Fibroblast of lung (primary cell): ENCODE measurements around the gene PIM1. TPM values are rescaled to one million over a fixed set of nuclear protein-coding genes. Genes with fewer than 3 reads are reported as not detected.

Experiments
- DNase-seq, 2 donors: peaks; one replicate each; pipeline versions ENCODE4 v3.0.0 to v3.0.0-alpha.2; 2010; ENCODE audit warnings: low read depth in 2 of 2
- H2AFZ ChIP-seq: 2 replicates; pipeline ENCODE4 v1.5.1; 2012; ENCODE audit warnings: low read length, control low read depth, inconsistent platforms
- H3K27ac ChIP-seq: 2 replicates; pipeline ENCODE4 v1.5.1; 2011; ENCODE audit warnings: low read length, control low read depth; ENCODE audit not compliant: insufficient read depth
- H3K27me3 ChIP-seq: 2 replicates; pipeline ENCODE4 v1.5.1; 2011; ENCODE audit warnings: mild to moderate bottlenecking, low read length; ENCODE audit not compliant: control insufficient read depth, insufficient read depth
- H3K36me3 ChIP-seq: 2 replicates; pipeline ENCODE4 v1.5.1; 2011; ENCODE audit warnings: low read length; ENCODE audit not compliant: control insufficient read depth, insufficient read depth
- H3K4me1 ChIP-seq: 2 replicates; pipeline ENCODE4 v1.5.1; 2011; ENCODE audit warnings: low read length; ENCODE audit not compliant: control insufficient read depth, insufficient read depth; ENCODE audit errors: extremely low read depth
- H3K4me2 ChIP-seq: 2 replicates; pipeline ENCODE4 v1.5.1; 2011; ENCODE audit warnings: low read length, control low read depth; ENCODE audit not compliant: insufficient read depth; ENCODE audit errors: extremely low read depth
- H3K4me3 ChIP-seq, 4 experiments: fragments of 200-600 bp in 1 of 4; sonication (generic) in 1 of 4; replicated peaks in 1 of 4; 2 replicates each; pipeline ENCODE4 v1.5.1; 2011 to 2016; ENCODE audit warnings: low read length in 4 of 4, low read depth in 3 of 4, mild to moderate bottlenecking in 3 of 4, control low read depth in 2 of 4, inconsistent platforms in 1 of 4, mixed read lengths in 1 of 4; ENCODE audit not compliant: insufficient read depth in 1 of 4; ENCODE audit errors: control extremely low read depth in 1 of 4
- H3K79me2 ChIP-seq: 2 replicates; pipeline ENCODE4 v1.5.1; 2012; ENCODE audit warnings: mild to moderate bottlenecking, low read length, inconsistent platforms; ENCODE audit not compliant: control insufficient read depth, insufficient read depth
- H3K9ac ChIP-seq: 2 replicates; pipeline ENCODE4 v1.5.1; 2011; ENCODE audit warnings: mild to moderate bottlenecking, low read length, control low read depth; ENCODE audit not compliant: insufficient read depth
- H3K9me3 ChIP-seq: 2 replicates; pipeline ENCODE4 v1.5.1; 2012; ENCODE audit warnings: low read depth, low read length; ENCODE audit not compliant: control insufficient read depth, insufficient read depth
- H4K20me1 ChIP-seq: 2 replicates; pipeline ENCODE4 v1.5.1; 2011; ENCODE audit warnings: low read length; ENCODE audit not compliant: control insufficient read depth, insufficient read depth; ENCODE audit errors: extremely low read depth
- EZH2 ChIP-seq: IDR thresholded peaks from 2 replicates; pipeline ENCODE4 v1.5.1; 2012; ENCODE audit warnings: low read length, control low read depth, mild to moderate bottlenecking; ENCODE audit errors: missing control alignments
- polyA plus RNA-seq, 2 donors: library from polyadenylated mRNA; depleted of rRNA in 1 of 2; stranded (reverse) in 1 of 2; unstranded in 1 of 2; fragments of >200 nt; gene quantifications; 2 replicates each; pipeline ENCODE4 v1.2.1, GENCODE V29; 2011 to 2012; ENCODE audit warnings: missing spikeins in 1 of 2
- total RNA-seq: library from RNA; depleted of rRNA; stranded (reverse); fragments of >200 nt; gene quantifications from 2 replicates; pipeline ENCODE4 v1.2.1, GENCODE V29; 2014
- TF ChIP-seq, protein P1 (sequence below), 2 donors: IDR thresholded peaks in 1 of 2; conservative IDR thresholded peaks in 1 of 2; 1 replicate in 1 of 2; 2 replicates in 1 of 2; pipeline ENCODE4 v1.5.1; 2011 to 2012; ENCODE audit warnings: low read length in 2 of 2, control low read depth in 1 of 2, inconsistent platforms in 1 of 2, low read depth in 1 of 2, mild to moderate bottlenecking in 1 of 2

Gene PIM1
- total and polyA plus RNA-seq, 2 donors (not counting 1 experiment from before 2014, with no cell fraction given): 13.8 to 22.8 TPM

DNA sequence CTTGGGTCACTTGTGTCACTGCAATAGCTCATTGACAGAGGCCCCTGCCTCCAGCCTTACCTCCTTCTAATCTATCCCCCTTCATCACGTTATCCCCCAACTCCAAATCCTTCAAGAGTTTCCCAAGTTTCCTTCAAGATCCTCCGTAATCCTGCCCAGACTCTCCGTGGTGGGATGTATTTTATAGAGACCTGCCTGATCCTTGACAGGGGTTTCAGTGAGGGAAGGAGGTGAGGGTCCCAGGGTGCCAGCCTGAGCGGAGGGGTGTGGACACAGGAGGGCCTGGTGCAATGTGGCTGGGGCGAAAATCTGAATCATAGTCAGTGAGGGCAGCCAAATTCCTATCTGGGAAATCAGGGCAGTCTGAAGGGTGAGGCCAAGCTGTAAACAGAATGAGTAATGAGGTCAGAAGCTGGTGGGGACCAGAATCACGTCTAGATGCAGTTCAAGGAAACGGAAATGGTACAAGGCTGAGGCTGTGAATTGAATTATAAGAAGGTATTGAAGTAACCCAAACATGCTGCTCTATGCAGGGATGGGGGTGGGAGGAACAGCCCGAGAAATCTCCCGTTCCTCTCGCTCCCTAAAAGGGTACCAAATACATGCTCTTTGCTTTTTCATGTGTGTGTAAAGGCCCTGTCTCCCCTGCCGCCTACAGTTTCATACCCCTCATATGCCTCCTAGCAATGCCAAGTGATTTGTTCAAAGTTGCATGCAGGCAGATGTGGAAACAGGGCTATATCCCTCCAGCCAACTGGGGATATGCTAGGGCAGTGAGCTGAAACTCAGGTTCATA is 35.4 kb upstream of the PIM1 start:
- Histone ChIP-seq H3K36me3 (no peaks in the 10 kb centered on the region), H3K4me3 (no peak overlapping the region), H2AFZ (no peak overlapping the region), H3K4me1 (peaks cover 32% of the 10 kb centered on the region), H3K9ac (peak overlapping the region; percentile 21), H4K20me1 (no peaks in the 10 kb centered on the region), H3K27me3 (no peaks in the 10 kb centered on the region), H3K9me3 (no peaks in the 10 kb centered on the region), H3K27ac (peak overlapping the region; percentile 96), H3K4me2 (peak overlapping the region; percentile 44), H3K79me2 (no peaks in the 10 kb centered on the region)
- peak; percentile 94 to 98 for DNase-seq
- TF ChIP-seq EZH2: no peak
- TF ChIP-seq, protein P1, sequence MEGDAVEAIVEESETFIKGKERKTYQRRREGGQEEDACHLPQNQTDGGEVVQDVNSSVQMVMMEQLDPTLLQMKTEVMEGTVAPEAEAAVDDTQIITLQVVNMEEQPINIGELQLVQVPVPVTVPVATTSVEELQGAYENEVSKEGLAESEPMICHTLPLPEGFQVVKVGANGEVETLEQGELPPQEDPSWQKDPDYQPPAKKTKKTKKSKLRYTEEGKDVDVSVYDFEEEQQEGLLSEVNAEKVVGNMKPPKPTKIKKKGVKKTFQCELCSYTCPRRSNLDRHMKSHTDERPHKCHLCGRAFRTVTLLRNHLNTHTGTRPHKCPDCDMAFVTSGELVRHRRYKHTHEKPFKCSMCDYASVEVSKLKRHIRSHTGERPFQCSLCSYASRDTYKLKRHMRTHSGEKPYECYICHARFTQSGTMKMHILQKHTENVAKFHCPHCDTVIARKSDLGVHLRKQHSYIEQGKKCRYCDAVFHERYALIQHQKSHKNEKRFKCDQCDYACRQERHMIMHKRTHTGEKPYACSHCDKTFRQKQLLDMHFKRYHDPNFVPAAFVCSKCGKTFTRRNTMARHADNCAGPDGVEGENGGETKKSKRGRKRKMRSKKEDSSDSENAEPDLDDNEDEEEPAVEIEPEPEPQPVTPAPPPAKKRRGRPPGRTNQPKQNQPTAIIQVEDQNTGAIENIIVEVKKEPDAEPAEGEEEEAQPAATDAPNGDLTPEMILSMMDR (conservative IDR thresholded peaks at IDR 0.05 in 1 of 2, IDR thresholded peaks at IDR 0.05 in 1 of 2; ENCODE audit: low read depth in 1 of 2, low read length in 2 of 2): no peak

DNA sequence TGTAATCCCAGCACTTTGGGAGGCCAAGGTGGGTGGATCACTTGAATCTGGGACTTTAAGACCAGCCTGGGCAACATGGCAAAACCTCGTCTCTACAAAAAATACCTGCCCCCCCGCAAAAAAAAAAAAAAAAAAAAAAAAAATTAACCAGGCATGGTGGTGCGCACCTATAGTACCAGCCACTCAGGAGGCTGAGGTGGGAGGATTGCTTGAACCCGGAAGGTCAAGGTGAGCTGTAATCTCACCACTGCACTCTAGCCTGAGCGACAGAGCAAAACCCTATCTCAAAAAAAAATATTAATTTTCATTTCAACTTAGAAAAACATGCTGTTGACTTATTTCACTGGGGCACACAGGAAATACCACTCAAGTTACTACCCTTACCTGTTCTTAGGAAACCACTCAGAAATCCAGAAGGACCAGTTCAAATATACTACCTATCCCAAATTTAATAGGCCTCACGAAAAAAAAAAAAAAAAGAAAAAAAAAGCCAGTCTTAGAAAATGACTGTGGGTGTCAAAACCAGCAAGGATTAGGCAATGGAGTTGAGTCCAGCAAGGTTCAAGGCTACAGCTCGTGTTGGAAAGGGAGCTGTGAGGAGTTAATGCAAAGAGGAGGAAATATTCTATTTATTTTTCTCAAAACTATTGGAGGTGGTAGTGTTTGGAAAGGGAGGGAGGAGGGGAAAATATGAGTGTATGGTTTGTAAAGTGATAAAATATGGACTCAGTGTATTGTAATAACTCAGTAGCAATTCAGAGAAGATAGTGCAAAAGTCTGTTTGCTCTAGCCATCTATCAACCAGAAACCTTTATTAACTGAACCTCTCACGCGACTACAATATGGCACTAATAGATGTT is 33.9 kb upstream of the PIM1 start:
- H3K4me2 ChIP-seq: no peak overlapping the region
- H3K27ac ChIP-seq: peak overlapping the region; percentile 87
- no peaks in the 10 kb centered on the region for H3K27me3 ChIP-seq
- TF ChIP-seq EZH2: no peak
- TF ChIP-seq, protein P1 (conservative IDR thresholded peaks at IDR 0.05 in 1 of 2, IDR thresholded peaks at IDR 0.05 in 1 of 2; ENCODE audit: low read depth in 1 of 2, low read length in 2 of 2): no peak
- H3K4me1 ChIP-seq: peaks cover 30% of the 10 kb centered on the region
- H3K79me2 ChIP-seq: no peaks in the 10 kb centered on the region
- H3K36me3 ChIP-seq: no peaks in the 10 kb centered on the region
- DNase-seq: peak in 1 of 2 donors; percentile 37
- H3K9ac ChIP-seq: no peak overlapping the region
- no peaks in the 10 kb centered on the region for H3K9me3 ChIP-seq
- H4K20me1 ChIP-seq: no peaks in the 10 kb centered on the region
- no peak overlapping the region for H2AFZ ChIP-seq
- H3K4me3 ChIP-seq: no peak overlapping the region

DNA sequence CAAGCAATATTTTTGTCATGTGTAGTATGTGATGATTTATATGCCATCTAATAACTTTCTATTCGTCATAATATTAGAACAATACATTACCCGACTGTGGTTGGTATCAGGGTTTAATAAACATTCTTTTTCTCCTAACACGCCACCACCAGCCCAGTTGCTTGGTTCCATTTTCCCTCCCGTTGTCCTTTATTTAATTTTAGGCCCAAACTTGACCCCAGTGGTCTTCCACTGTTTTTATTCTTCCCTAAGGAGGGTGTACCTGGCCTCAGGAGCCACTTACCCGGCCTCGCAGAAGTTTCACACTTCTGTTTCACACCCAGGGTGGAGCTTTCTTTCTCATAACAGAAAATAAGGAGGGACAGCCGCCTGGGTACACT is 33.1 kb upstream of the PIM1 start:
- Histone ChIP-seq H3K9me3 (no peaks in the 10 kb centered on the region), H3K27ac (peak overlapping the region; percentile 87), H3K36me3 (no peaks in the 10 kb centered on the region), H3K4me3 (no peak overlapping the region), H3K4me1 (peaks cover 25% of the 10 kb centered on the region), H2AFZ (no peak overlapping the region), H3K79me2 (no peaks in the 10 kb centered on the region), H3K27me3 (no peaks in the 10 kb centered on the region), H4K20me1 (no peaks in the 10 kb centered on the region), H3K9ac (no peak overlapping the region), H3K4me2 (no peak overlapping the region)
- TF ChIP-seq, protein P1 (conservative IDR thresholded peaks at IDR 0.05 in 1 of 2, IDR thresholded peaks at IDR 0.05 in 1 of 2; ENCODE audit: low read depth in 1 of 2, low read length in 2 of 2): no peak
- no peak for TF ChIP-seq EZH2
- no peak for DNase-seq
